ENCODE data around the gene TIMM44. TPM values are rescaled to one million over a fixed set of nuclear protein-coding genes. Genes with fewer than 3 reads are reported as not detected.
A peak's percentile ranks its signal among the peaks of the same experiment; 100 is the strongest.

TIMM44 gene
- total and polyA plus RNA-seq, 2 of the 8 experiments (the other 6 are each of a cell fraction or from before 2014, with no cell fraction given), result 131 to 150 TPM

GRCh38 chr19:7925171-7925851 is 18.2 kb downstream of the TIMM44 start (continued):
- TF ChIP-seq, protein P1, sequence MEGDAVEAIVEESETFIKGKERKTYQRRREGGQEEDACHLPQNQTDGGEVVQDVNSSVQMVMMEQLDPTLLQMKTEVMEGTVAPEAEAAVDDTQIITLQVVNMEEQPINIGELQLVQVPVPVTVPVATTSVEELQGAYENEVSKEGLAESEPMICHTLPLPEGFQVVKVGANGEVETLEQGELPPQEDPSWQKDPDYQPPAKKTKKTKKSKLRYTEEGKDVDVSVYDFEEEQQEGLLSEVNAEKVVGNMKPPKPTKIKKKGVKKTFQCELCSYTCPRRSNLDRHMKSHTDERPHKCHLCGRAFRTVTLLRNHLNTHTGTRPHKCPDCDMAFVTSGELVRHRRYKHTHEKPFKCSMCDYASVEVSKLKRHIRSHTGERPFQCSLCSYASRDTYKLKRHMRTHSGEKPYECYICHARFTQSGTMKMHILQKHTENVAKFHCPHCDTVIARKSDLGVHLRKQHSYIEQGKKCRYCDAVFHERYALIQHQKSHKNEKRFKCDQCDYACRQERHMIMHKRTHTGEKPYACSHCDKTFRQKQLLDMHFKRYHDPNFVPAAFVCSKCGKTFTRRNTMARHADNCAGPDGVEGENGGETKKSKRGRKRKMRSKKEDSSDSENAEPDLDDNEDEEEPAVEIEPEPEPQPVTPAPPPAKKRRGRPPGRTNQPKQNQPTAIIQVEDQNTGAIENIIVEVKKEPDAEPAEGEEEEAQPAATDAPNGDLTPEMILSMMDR (IDR thresholded peaks at IDR 0.05; ENCODE audit: control extremely low read depth in 1 of 3, insufficient read depth in 1 of 3, low read depth in 1 of 3, low read length in 3 of 3), result peak; percentile 96 to 99 (median 98)
- TF ChIP-seq POLR2A (IDR thresholded peaks at IDR 0.05; ENCODE audit: control extremely low read depth in 1 of 2, low read depth in 2 of 2, low read length in 2 of 2) (no peak; a peak in 1 of 3 replicates), RBBP5 (IDR thresholded peaks at IDR 0.05; ENCODE audit: borderline replicate concordance, low read depth, low read length) (no peak), POLR2AphosphoS5 (IDR thresholded peaks at IDR 0.05; ENCODE audit: low read depth, low read length) (peak; percentile 84), EGR1 (IDR thresholded peaks at IDR 0.05; ENCODE audit: borderline replicate concordance, low read depth, low read length) (no peak), KDM1A (IDR thresholded peaks at IDR 0.05; ENCODE audit: borderline replicate concordance, low read length) (0 out of 2 replicates have a peak, but pooled peaks have one; percentile 29), CBX8 (IDR thresholded peaks at IDR 0.05; ENCODE audit: borderline replicate concordance, low read depth, low read length) (no peak), RFX5 (IDR thresholded peaks at IDR 0.05; ENCODE audit: borderline replicate concordance, low read depth, low read length) (no peak), TEAD4 (IDR thresholded peaks at IDR 0.05; ENCODE audit: low read depth, low read length) (peak; percentile 50; the same call in 1 of the 2 replicates), CREB1 (IDR thresholded peaks at IDR 0.05) (peak; percentile 70), SIN3A (conservative IDR thresholded peaks at IDR 0.05 in 1 of 2, IDR thresholded peaks at IDR 0.05 in 1 of 2; ENCODE audit: low read depth in 1 of 2, low read length in 2 of 2) (0 out of 4 replicates have a peak, but pooled peaks of 1 of the 2 experiments have one; percentile 43), ATF2 (IDR thresholded peaks at IDR 0.05; ENCODE audit: low read length) (no peak), TCF12 (IDR thresholded peaks at IDR 0.05; ENCODE audit: low read depth, low read length) (no peak), CHD2 (IDR thresholded peaks at IDR 0.05; ENCODE audit: low read length) (no peak), TBP (IDR thresholded peaks at IDR 0.05; ENCODE audit: low read depth, low read length) (peak; percentile 50; the same call in 1 of the 2 replicates), NANOG (IDR thresholded peaks at IDR 0.05; ENCODE audit: insufficient read depth, low read depth, low read length, poor library complexity, severe bottlenecking) (peak; percentile 14)
- TF ChIP-seq, protein P2, sequence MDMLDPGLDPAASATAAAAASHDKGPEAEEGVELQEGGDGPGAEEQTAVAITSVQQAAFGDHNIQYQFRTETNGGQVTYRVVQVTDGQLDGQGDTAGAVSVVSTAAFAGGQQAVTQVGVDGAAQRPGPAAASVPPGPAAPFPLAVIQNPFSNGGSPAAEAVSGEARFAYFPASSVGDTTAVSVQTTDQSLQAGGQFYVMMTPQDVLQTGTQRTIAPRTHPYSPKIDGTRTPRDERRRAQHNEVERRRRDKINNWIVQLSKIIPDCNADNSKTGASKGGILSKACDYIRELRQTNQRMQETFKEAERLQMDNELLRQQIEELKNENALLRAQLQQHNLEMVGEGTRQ (IDR thresholded peaks at IDR 0.05; ENCODE audit: low read length), result no peak
- TF ChIP-seq, protein P3, sequence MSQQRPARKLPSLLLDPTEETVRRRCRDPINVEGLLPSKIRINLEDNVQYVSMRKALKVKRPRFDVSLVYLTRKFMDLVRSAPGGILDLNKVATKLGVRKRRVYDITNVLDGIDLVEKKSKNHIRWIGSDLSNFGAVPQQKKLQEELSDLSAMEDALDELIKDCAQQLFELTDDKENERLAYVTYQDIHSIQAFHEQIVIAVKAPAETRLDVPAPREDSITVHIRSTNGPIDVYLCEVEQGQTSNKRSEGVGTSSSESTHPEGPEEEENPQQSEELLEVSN (IDR thresholded peaks at IDR 0.05), result peak; percentile 97
